Activated T-helper 2 cell treated with anti-CD3 and anti-CD28 coated beads, Interferon-gamma antibody, Interleukin-2, Interleukin-4, amounts not matched to agents 10 μg/mL and 5 μg/mL and 100 μg/mL, durations not matched to agents 14 hours and 24 hours and 36 hours (primary cell): ENCODE results near the gene SSBP4. TPM values are rescaled to one million over a fixed set of nuclear protein-coding genes. Genes with fewer than 3 reads are reported as not detected.
A peak's percentile ranks its signal among the peaks of the same experiment; 100 is the strongest.

ENCODE experiments used
- DNase-seq: peaks from one replicate; pipeline ENCODE4 v3.0.0; 2021; ENCODE audit warnings: low spot score
- H3K27ac Mint-ChIP-seq: one replicate; pipeline ENCODE4 v1.8.0; 2021; ENCODE audit warnings: mixed read lengths
- H3K27me3 Mint-ChIP-seq: one replicate; pipeline ENCODE4 v1.8.0; 2021; ENCODE audit warnings: low read depth, mixed read lengths
- H3K36me3 Mint-ChIP-seq: one replicate; pipeline ENCODE4 v1.8.0; 2021; ENCODE audit warnings: low read depth, mixed read lengths
- H3K4me1 Mint-ChIP-seq: one replicate; pipeline ENCODE4 v1.8.0; 2021; ENCODE audit warnings: low read depth, mixed read lengths
- H3K4me3 Mint-ChIP-seq: one replicate; pipeline ENCODE4 v1.8.0; 2021; ENCODE audit warnings: low read depth, mild to moderate bottlenecking, moderate library complexity, mixed read lengths
- H3K9me3 Mint-ChIP-seq: one replicate; pipeline ENCODE4 v1.8.0; 2021; ENCODE audit warnings: mixed read lengths
- intact Hi-C: fragments of 100-400 bp; cut with micrococcal nuclease; formaldehyde crosslinking; loops from one replicate; pipeline ENCODE4 v1.15.1; 2023
- total RNA-seq: library from RNA; stranded (reverse); gene quantifications from 2 replicates; pipeline ENCODE4 v1.2.3, GENCODE V29; 2022

The SSBP4 gene
- total RNA-seq, 1 donor from 2014 or later: 133 TPM

- H3K27ac Mint-ChIP-seq: no peak overlapping the region
- DNase-seq: no peak
- no peaks in the 10 kb centered on the region for H3K9me3 Mint-ChIP-seq
- H3K4me3 Mint-ChIP-seq: no peak overlapping the region
- intact Hi-C loops: loop anchor here (5.0 kb wide), 1 partner anchor 353 kb away; no protein-coding TSS in a partner anchor
- H3K36me3 Mint-ChIP-seq: peaks cover 23% of the 10 kb centered on the region
- H3K27me3 Mint-ChIP-seq: no peaks in the 10 kb centered on the region
- peaks cover 14% of the 10 kb centered on the region for H3K4me1 Mint-ChIP-seq
These were observed 15.4 kb downstream of the SSBP4 start for GRCh38 chr19:18434411-18435175.

GRCh38 chr19:18435178-18435841, 16.1 kb downstream of the SSBP4 start:
- Mint-ChIP-seq H3K4me1 (peaks cover 11% of the 10 kb centered on the region), H3K36me3 (peaks cover 23% of the 10 kb centered on the region), H3K27ac (no peak overlapping the region), H3K27me3 (no peaks in the 10 kb centered on the region), H3K4me3 (no peak overlapping the region), H3K9me3 (no peaks in the 10 kb centered on the region)
- intact Hi-C loops: loop anchor here (5.0 kb wide), 1 partner anchor 352 kb away; no protein-coding TSS in a partner anchor
- no peak for DNase-seq

- Mint-ChIP-seq H3K4me3 (peak overlapping the region; percentile 55), H3K27me3 (no peaks in the 10 kb centered on the region), H3K36me3 (peaks cover 23% of the 10 kb centered on the region), H3K9me3 (no peaks in the 10 kb centered on the region), H3K27ac (no peak overlapping the region), H3K4me1 (peaks cover 11% of the 10 kb centered on the region)
- no peak for DNase-seq
- intact Hi-C loops: loop anchor here (5.0 kb wide), 1 partner anchor 351 kb away; no protein-coding TSS in a partner anchor
These were observed 16.9 kb downstream of the SSBP4 start for GRCh38 chr19:18435842-18436670.

- no peaks in the 10 kb centered on the region for H3K9me3 Mint-ChIP-seq
- no peak overlapping the region for H3K27ac Mint-ChIP-seq
- H3K4me1 Mint-ChIP-seq: peaks cover 11% of the 10 kb centered on the region
- no peaks in the 10 kb centered on the region for H3K27me3 Mint-ChIP-seq
- peak; percentile 65 for DNase-seq
- H3K36me3 Mint-ChIP-seq: peaks cover 21% of the 10 kb centered on the region
- intact Hi-C loops: loop anchor here (5.0 kb wide), 1 partner anchor 350 kb away; no protein-coding TSS in a partner anchor
- H3K4me3 Mint-ChIP-seq: peak overlapping the region; percentile 64
These were observed 17.7 kb downstream of the SSBP4 start for GRCh38 chr19:18436671-18437490.

- peaks cover 15% of the 10 kb centered on the region for H3K4me1 Mint-ChIP-seq
- peaks cover 5% of the 10 kb centered on the region for H3K9me3 Mint-ChIP-seq
- peak within 1 kb of the TSS; percentile 66 for H3K4me3 Mint-ChIP-seq
- DNase-seq: no peak
- no peaks in the 10 kb centered on the region for H3K27me3 Mint-ChIP-seq
- intact Hi-C loops: loop anchor here (5.0 kb wide), 1 partner anchor 350 kb away; no protein-coding TSS in a partner anchor
- H3K36me3 Mint-ChIP-seq: peaks cover 22% of the 10 kb centered on the region
- no peak within 1 kb of the TSS for H3K27ac Mint-ChIP-seq
These were observed 18.5 kb downstream of the SSBP4 start, which contains the start of gene ISYNA1 for GRCh38 chr19:18437491-18438330. Gene ISYNA1, minus strand, starts transcription at chr19:18438133. Its CDS starts 154 bp downstream, at chr19:18437979.

GRCh38 chr19:18438331-18439024, 19.3 kb downstream of the SSBP4 start:
- H3K9me3 Mint-ChIP-seq: peaks cover 5% of the 10 kb centered on the region
- no peak overlapping the region for H3K27ac Mint-ChIP-seq
- peaks cover 15% of the 10 kb centered on the region for H3K4me1 Mint-ChIP-seq
- intact Hi-C loops: loop anchor here (5.0 kb wide), 1 partner anchor 349 kb away; no protein-coding TSS in a partner anchor
- no peaks in the 10 kb centered on the region for H3K27me3 Mint-ChIP-seq
- H3K36me3 Mint-ChIP-seq: peaks cover 27% of the 10 kb centered on the region
- H3K4me3 Mint-ChIP-seq: peak overlapping the region; percentile 23
- no peak for DNase-seq

GRCh38 chr19:18439025-18439909, 20.1 kb downstream of the SSBP4 start:
- Mint-ChIP-seq H3K27ac (no peak overlapping the region), H3K36me3 (peaks cover 32% of the 10 kb centered on the region), H3K4me1 (peaks cover 15% of the 10 kb centered on the region), H3K9me3 (peaks cover 5% of the 10 kb centered on the region), H3K27me3 (no peaks in the 10 kb centered on the region), H3K4me3 (no peak overlapping the region)
- no peak for DNase-seq
- intact Hi-C loops: loop anchor here (5.0 kb wide), 1 partner anchor 348 kb away; no protein-coding TSS in a partner anchor

GRCh38 chr19:18439910-18440237, 20.7 kb downstream of the SSBP4 start:
- intact Hi-C loops: loop anchor here (5.0 kb wide), 1 partner anchor 347 kb away; no protein-coding TSS in a partner anchor
- Mint-ChIP-seq H3K27ac (no peak overlapping the region), H3K9me3 (peaks cover 5% of the 10 kb centered on the region), H3K36me3 (peaks cover 27% of the 10 kb centered on the region), H3K27me3 (no peaks in the 10 kb centered on the region), H3K4me3 (no peak overlapping the region), H3K4me1 (peaks cover 14% of the 10 kb centered on the region)
- no peak for DNase-seq

- Mint-ChIP-seq H3K36me3 (peaks cover 27% of the 10 kb centered on the region), H3K4me1 (peaks cover 14% of the 10 kb centered on the region), H3K27ac (no peak overlapping the region), H3K4me3 (no peak overlapping the region), H3K9me3 (peaks cover 5% of the 10 kb centered on the region), H3K27me3 (no peaks in the 10 kb centered on the region)
- no peak for DNase-seq
- intact Hi-C loops: no loop called here
These were observed 21.2 kb downstream of the SSBP4 start for GRCh38 chr19:18440415-18440877.
